Measurements from ENCODE around the gene SLMAP. TPM values are rescaled to one million over a fixed set of nuclear protein-coding genes. Genes with fewer than 3 reads are reported as not detected.

The SLMAP gene
- total RNA-seq, 2 donors from 2014 or later, result 76.3 to 131 TPM

- Histone ChIP-seq H3K9me3 (no peaks in the 10 kb centered on the region), H3K27ac (no peak overlapping the region), H3K27me3 (replicated peaks; ENCODE audit: insufficient read depth) (no peaks in the 10 kb centered on the region), H3K4me3 (no peak overlapping the region), H3K4me1 (replicated peaks) (no peaks in the 10 kb centered on the region), H3K36me3 (no peaks in the 10 kb centered on the region)
- TF ChIP-seq CTCF (IDR thresholded peaks at IDR 0.05), result no peak
- no peak for TF ChIP-seq POLR2A (IDR thresholded peaks at IDR 0.05)
- no peak for TF ChIP-seq POLR2AphosphoS5 (IDR thresholded peaks at IDR 0.05)
- no peak for DNase-seq (ENCODE audit: low spot score)
- WGBS, result 73% methylated on average over 3 of the region's 3 CpGs
- intact Hi-C loops (cut with DNase I), result no loop called here
Observed at GRCh38 chr3:57730682-57731081, 25.4 kb upstream of the SLMAP start.

GRCh38 chr3:57731311-57731710 lies 24.8 kb upstream of the SLMAP start:
- Histone ChIP-seq H3K27me3 (replicated peaks; ENCODE audit: insufficient read depth) (no peaks in the 10 kb centered on the region), H3K27ac (no peak overlapping the region), H3K4me1 (replicated peaks) (no peaks in the 10 kb centered on the region), H3K4me3 (no peak overlapping the region), H3K9me3 (no peaks in the 10 kb centered on the region), H3K36me3 (no peaks in the 10 kb centered on the region)
- DNase-seq (ENCODE audit: low spot score), result no peak
- TF ChIP-seq CTCF (IDR thresholded peaks at IDR 0.05), result no peak
- TF ChIP-seq POLR2AphosphoS5 (IDR thresholded peaks at IDR 0.05), result no peak
- TF ChIP-seq POLR2A (IDR thresholded peaks at IDR 0.05), result no peak
- intact Hi-C loops (cut with DNase I), result no loop called here
- 94% methylated on average over 1 of the region's 1 CpG for WGBS

- no peak overlapping the region for H3K27ac ChIP-seq
- no peak for DNase-seq (ENCODE audit: low spot score)
- intact Hi-C loops (cut with DNase I), result no loop called here
- H3K4me1 ChIP-seq (replicated peaks), result no peaks in the 10 kb centered on the region
- no peaks in the 10 kb centered on the region for H3K9me3 ChIP-seq
- H3K36me3 ChIP-seq, result no peaks in the 10 kb centered on the region
- H3K4me3 ChIP-seq, result no peak overlapping the region
- WGBS, result 86% methylated on average over 2 of the region's 2 CpGs
- no peaks in the 10 kb centered on the region for H3K27me3 ChIP-seq (replicated peaks; ENCODE audit: insufficient read depth)
- no peak for TF ChIP-seq POLR2AphosphoS5 (IDR thresholded peaks at IDR 0.05)
- no peak for TF ChIP-seq CTCF (IDR thresholded peaks at IDR 0.05)
- TF ChIP-seq POLR2A (IDR thresholded peaks at IDR 0.05), result no peak
Observed at GRCh38 chr3:57733790-57734189, 22.3 kb upstream of the SLMAP start.

GRCh38 chr3:57735405-57735804 lies 20.7 kb upstream of the SLMAP start:
- no peaks in the 10 kb centered on the region for H3K4me1 ChIP-seq (replicated peaks)
- H3K9me3 ChIP-seq, result no peaks in the 10 kb centered on the region
- DNase-seq (ENCODE audit: low spot score), result no peak
- H3K36me3 ChIP-seq, result no peaks in the 10 kb centered on the region
- no peak overlapping the region for H3K27ac ChIP-seq
- TF ChIP-seq POLR2A (IDR thresholded peaks at IDR 0.05) (no peak), POLR2AphosphoS5 (IDR thresholded peaks at IDR 0.05) (no peak), CTCF (IDR thresholded peaks at IDR 0.05) (no peak)
- H3K4me3 ChIP-seq, result no peak overlapping the region
- no peaks in the 10 kb centered on the region for H3K27me3 ChIP-seq (replicated peaks; ENCODE audit: insufficient read depth)
- intact Hi-C loops (cut with DNase I), result no loop called here
- WGBS, result 79% methylated on average over 2 of the region's 2 CpGs

- WGBS, result 78% methylated on average over 7 of the region's 7 CpGs
- H3K27ac ChIP-seq, result no peak overlapping the region
- no peak for TF ChIP-seq POLR2AphosphoS5 (IDR thresholded peaks at IDR 0.05)
- TF ChIP-seq POLR2A (IDR thresholded peaks at IDR 0.05), result no peak
- TF ChIP-seq CTCF (IDR thresholded peaks at IDR 0.05), result no peak
- intact Hi-C loops (cut with DNase I), result no loop called here
- no peak for DNase-seq (ENCODE audit: low spot score)
- H3K9me3 ChIP-seq, result no peaks in the 10 kb centered on the region
- no peaks in the 10 kb centered on the region for H3K36me3 ChIP-seq
- no peaks in the 10 kb centered on the region for H3K4me1 ChIP-seq (replicated peaks)
- H3K4me3 ChIP-seq, result no peak overlapping the region
- no peaks in the 10 kb centered on the region for H3K27me3 ChIP-seq (replicated peaks; ENCODE audit: insufficient read depth)
Observed at GRCh38 chr3:57737840-57738239, 18.3 kb upstream of the SLMAP start.

Measured in prostate gland (tissue), 2 donors.